Colonic mucosa (tissue), 4 donors: ENCODE results near the gene GPC1. TPM values are rescaled to one million over a fixed set of nuclear protein-coding genes. Genes with fewer than 3 reads are reported as not detected.

Source experiments
- DNase-seq: peaks from one replicate; pipeline ENCODE4 v3.0.0-alpha.2; 2020
- H3K27ac ChIP-seq: fragments of 200-600 bp; one replicate; pipeline ENCODE4 v1.8.0; 2021
- H3K27me3 ChIP-seq: fragments of 200-600 bp; one replicate; pipeline ENCODE4 v1.8.0; 2021
- H3K36me3 ChIP-seq: fragments of 200-600 bp; one replicate; pipeline ENCODE4 v1.8.0; 2021
- H3K4me1 ChIP-seq: fragments of 200-600 bp; one replicate; pipeline ENCODE4 v1.8.0; 2021; ENCODE audit warnings: mild to moderate bottlenecking
- H3K4me3 ChIP-seq: fragments of 200-600 bp; one replicate; pipeline ENCODE4 v1.8.0; 2021
- H3K9ac ChIP-seq, 2 donors: one replicate each; pipeline ENCODE4 v1.7.0; 2013; ENCODE audit warnings: control low read depth in 2 of 2, low read depth in 2 of 2, low read length in 2 of 2
- H3K9me3 ChIP-seq: fragments of 200-600 bp; one replicate; pipeline ENCODE4 v1.8.0; 2021
- CTCF ChIP-seq: fragments of 200-600 bp; IDR thresholded peaks from one replicate; pipeline ENCODE4 v1.8.0; 2022; ENCODE audit warnings: antibody characterized with exemption, mild to moderate bottlenecking
- intact Hi-C: fragments of 100-400 bp; cut with DNase I; formaldehyde crosslinking; loops from one replicate; pipeline ENCODE4 v1.14.1; 2022
- total RNA-seq, 2 donors: library from RNA; stranded (reverse); fragmentation: NEBNext Ultra II Directional in 1 of 2; extraction: Animal tissue kit (Norgen Biotek cat#: 25700) in 1 of 2; gene quantifications; one replicate each; pipeline ENCODE4 v1.2.1, GENCODE V29; 2021
- donor health status: healthy.
- donor health status: DM: no; HTN: no; CAD: no.
- donor health status: DM: no; HTN: no; CAD: no.

GPC1 gene
- total RNA-seq, 2 donors from 2014 or later = 19.0 to 23.1 TPM

GRCh38 chr2:240456447-240457222, 21.2 kb downstream of the GPC1 start:
- no peak for DNase-seq
- intact Hi-C loops = no loop called here
- H3K36me3 ChIP-seq = no peaks in the 10 kb centered on the region
- no peak for TF ChIP-seq CTCF
- H3K9me3 ChIP-seq = no peaks in the 10 kb centered on the region
- peaks cover 4% of the 10 kb centered on the region for H3K4me1 ChIP-seq
- H3K4me3 ChIP-seq = no peak overlapping the region
- no peak overlapping the region for H3K9ac ChIP-seq
- peaks cover 35% of the 10 kb centered on the region for H3K27me3 ChIP-seq
- H3K27ac ChIP-seq = no peak overlapping the region

- Histone ChIP-seq H3K4me3 (no peak overlapping the region), H3K27ac (no peak overlapping the region), H3K36me3 (no peaks in the 10 kb centered on the region), H3K27me3 (peaks cover 32% of the 10 kb centered on the region), H3K9ac (no peak overlapping the region), H3K9me3 (no peaks in the 10 kb centered on the region), H3K4me1 (peaks cover 4% of the 10 kb centered on the region)
- intact Hi-C loops = no loop called here
- peak; percentile 47 for DNase-seq
- no peak for TF ChIP-seq CTCF
These were observed 22.0 kb downstream of the GPC1 start for GRCh38 chr2:240457223-240458043.

- no peak for DNase-seq
- intact Hi-C loops = no loop called here
- H3K27me3 ChIP-seq = peaks cover 32% of the 10 kb centered on the region
These were observed 22.8 kb downstream of the GPC1 start for GRCh38 chr2:240458044-240458899.

GRCh38 chr2:240458900-240459391, 23.5 kb downstream of the GPC1 start:
- Histone ChIP-seq H3K9ac (no peak overlapping the region), H3K27me3 (peaks cover 27% of the 10 kb centered on the region), H3K4me1 (peaks cover 4% of the 10 kb centered on the region), H3K9me3 (no peaks in the 10 kb centered on the region), H3K36me3 (no peaks in the 10 kb centered on the region), H3K27ac (no peak overlapping the region), H3K4me3 (no peak overlapping the region)
- DNase-seq = no peak
- intact Hi-C loops = no loop called here
- no peak for TF ChIP-seq CTCF

More at GRCh38 chr2:240458044-240458899, 22.8 kb downstream of the GPC1 start:
- no peaks in the 10 kb centered on the region for H3K36me3 ChIP-seq
- no peak overlapping the region for H3K27ac ChIP-seq
- H3K9me3 ChIP-seq = no peaks in the 10 kb centered on the region
- no peak for TF ChIP-seq CTCF
- H3K4me1 ChIP-seq = peaks cover 4% of the 10 kb centered on the region
- H3K4me3 ChIP-seq = no peak overlapping the region
- no peak overlapping the region for H3K9ac ChIP-seq
